ENCODE results near the gene KIF9. TPM values are rescaled to one million over a fixed set of nuclear protein-coding genes. Genes with fewer than 3 reads are reported as not detected.
"Not testable (repeated sequence)": the region's sequence is repeated elsewhere in the genome, so short reads cannot be mapped to it uniquely, and the experiment has no call there.

The KIF9 gene, protein sequence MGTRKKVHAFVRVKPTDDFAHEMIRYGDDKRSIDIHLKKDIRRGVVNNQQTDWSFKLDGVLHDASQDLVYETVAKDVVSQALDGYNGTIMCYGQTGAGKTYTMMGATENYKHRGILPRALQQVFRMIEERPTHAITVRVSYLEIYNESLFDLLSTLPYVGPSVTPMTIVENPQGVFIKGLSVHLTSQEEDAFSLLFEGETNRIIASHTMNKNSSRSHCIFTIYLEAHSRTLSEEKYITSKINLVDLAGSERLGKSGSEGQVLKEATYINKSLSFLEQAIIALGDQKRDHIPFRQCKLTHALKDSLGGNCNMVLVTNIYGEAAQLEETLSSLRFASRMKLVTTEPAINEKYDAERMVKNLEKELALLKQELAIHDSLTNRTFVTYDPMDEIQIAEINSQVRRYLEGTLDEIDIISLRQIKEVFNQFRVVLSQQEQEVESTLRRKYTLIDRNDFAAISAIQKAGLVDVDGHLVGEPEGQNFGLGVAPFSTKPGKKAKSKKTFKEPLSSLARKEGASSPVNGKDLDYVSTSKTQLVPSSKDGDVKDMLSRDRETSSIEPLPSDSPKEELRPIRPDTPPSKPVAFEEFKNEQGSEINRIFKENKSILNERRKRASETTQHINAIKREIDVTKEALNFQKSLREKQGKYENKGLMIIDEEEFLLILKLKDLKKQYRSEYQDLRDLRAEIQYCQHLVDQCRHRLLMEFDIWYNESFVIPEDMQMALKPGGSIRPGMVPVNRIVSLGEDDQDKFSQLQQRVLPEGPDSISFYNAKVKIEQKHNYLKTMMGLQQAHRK
- total RNA-seq: 1 to 10 TPM; 3.6 to 3.9 TPM

DNA sequence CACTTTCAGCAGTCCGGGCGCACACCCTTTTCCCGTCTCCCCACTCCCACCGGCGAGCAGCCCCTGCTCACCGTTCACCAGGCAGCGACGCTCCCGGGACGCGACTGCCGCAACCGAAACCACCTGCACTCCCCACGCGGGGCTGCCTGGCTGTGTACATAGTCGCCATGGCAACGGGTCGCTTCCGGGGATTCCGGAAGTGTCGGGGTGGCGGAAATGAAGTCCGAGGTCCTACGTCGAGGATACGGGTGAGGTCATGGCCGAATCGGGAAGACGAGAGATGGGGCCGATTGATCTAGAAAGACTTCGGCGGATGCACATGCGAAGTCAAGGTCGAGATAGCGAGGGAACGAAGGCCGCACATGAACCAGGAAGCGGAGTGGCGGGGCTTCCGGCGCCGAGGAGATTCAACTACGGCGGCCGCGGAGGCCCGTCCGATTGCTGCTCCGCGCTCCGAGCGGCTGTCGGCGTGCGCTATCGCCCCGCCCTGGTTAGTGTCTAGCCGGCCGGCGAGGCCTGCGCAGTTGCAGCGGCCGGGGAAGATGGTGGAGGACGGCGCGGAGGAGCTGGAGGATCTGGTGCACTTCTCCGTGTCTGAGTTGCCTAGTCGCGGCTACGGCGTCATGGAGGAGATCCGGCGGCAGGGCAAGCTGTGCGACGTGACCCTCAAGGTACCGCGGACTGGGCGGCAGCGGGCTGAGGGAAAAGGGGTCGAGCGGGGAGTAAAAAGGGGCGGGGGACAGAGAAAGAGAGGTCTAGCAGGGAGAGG lies at the start of gene KIF9, which contains the start of gene KLHL18:
Gene KIF9, minus strand, starts transcription at position 376 of the 769 bp plus-strand sequence. CDS start 5,425 bp downstream, outside the sequence.
Gene KLHL18, plus strand, starts transcription at position 521 of the 769 bp plus-strand sequence. Its CDS starts 22 bp downstream, at position 543.
- Mint-ChIP-seq H3K4me3 (peak within 1 kb of the TSS; percentile 99), H3K27me3 (no peaks in the 10 kb centered on the region), H3K4me1 (peaks cover 46% of the 10 kb centered on the region), H3K36me3 (ENCODE audit: low read depth) (peaks cover 8% of the 10 kb centered on the region), H3K9me3 (no peaks in the 10 kb centered on the region), H3K27ac (peak within 1 kb of the TSS; percentile 100)
- peak; percentile 98 for DNase-seq
- CTCF ChIA-PET: interaction anchor here (0.8 to 2.0 kb wide), 3 partner anchors 9 to 13 kb away, joined by 4 to 8 read pairs (median 4); no protein-coding TSS in a partner anchor
- POLR2A ChIA-PET: interaction anchor here (0.6 to 1.1 kb wide), 3 partner anchors 10 to 121 kb away, joined by 3 read pairs; no protein-coding TSS in a partner anchor

DNA sequence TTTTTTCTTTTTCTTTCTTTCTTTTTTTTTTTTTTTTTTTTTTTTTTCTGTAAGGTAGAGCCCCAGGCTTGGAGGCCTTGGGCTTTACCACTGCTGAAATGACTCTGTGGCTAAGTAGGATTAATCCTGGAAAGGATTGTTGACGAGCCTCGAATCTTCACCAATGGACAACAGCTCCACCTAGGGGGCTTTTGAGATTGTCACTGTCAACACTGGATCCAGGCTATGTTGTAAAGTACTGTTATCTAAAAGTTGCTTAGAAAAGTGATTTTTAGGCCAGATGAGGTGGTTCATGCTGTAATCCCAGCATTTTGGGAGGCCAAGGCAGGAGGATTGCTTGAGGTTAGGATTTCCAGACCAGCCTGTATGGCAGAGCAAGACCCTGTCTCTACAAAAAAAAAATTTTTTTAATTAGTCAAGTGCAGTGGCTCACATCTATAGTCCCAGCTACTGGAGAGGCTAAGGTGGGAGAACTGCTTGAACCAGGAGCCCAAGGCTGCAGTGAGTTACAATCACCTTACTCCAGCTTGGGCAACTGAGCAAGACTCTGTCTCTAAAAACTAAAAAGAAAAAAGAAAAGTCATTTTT lies 41.8 kb upstream of the KIF9 start:
- ChIA-PET CTCF (interaction anchor here (0.5 to 2.5 kb wide), 15 partner anchors 8 to 526 kb away, joined by 3 to 9 read pairs (median 4); partner anchors contain the start of gene SETD2), POLR2A (no interaction called here)
- Mint-ChIP-seq H3K27ac (peak overlapping the region; percentile 41), H3K4me1 (peaks cover 6% of the 10 kb centered on the region), H3K36me3 (ENCODE audit: low read depth) (peaks cover 17% of the 10 kb centered on the region), H3K4me3 (no peak overlapping the region), H3K9me3 (no peaks in the 10 kb centered on the region), H3K27me3 (no peaks in the 10 kb centered on the region)
- peak; percentile 67 for DNase-seq

DNA sequence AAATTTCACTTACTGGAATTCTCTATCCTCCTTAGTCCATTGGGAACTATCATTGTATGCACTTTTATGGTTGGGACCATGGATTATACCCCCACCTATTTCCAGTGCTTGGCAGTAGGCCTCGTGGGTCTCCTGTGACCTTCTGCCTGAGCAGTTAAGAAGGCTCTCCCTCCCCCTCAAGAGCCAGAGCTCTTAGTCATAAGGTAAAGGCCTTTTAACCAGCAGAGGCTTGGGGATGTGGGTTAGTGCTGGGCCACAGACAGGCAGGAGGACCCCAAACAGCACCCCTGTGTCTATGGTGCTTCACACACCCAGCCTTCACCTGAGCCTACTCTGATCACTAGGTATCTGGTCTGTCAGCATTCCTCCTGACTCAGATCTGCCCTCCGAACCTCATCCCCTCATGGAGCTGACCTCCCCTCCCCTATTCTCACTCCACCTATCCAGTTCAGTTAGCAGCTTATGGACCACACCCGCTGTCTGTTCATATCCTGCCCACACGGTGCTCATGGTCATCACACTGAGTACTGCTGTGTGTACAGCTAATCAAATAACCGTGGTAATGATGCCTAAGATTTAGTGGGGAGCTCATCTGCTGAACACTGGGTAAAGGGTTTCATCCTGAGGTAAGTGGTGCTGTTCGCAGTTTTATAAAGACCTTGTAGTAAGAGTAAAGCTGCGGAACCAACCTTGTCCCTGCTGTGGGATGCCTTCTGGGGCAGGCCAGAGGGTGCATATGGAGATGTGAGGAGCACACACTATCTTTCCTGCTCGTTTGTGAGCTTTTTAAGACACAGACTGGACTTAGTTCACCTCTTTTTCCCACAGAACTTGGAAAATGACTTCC lies 41.1 kb upstream of the KIF9 start:
- Mint-ChIP-seq H3K4me3 (no peak overlapping the region), H3K9me3 (no peaks in the 10 kb centered on the region), H3K27me3 (no peaks in the 10 kb centered on the region), H3K4me1 (peaks cover 6% of the 10 kb centered on the region), H3K27ac (no peak overlapping the region), H3K36me3 (ENCODE audit: low read depth) (peaks cover 17% of the 10 kb centered on the region)
- POLR2A ChIA-PET: no interaction called here
- no peak for DNase-seq
- CTCF ChIA-PET: interaction anchor here (0.5 to 2.5 kb wide), 14 partner anchors 9 to 456 kb away, joined by 3 to 9 read pairs (median 4); partner anchors contain the start of gene SETD2

DNA sequence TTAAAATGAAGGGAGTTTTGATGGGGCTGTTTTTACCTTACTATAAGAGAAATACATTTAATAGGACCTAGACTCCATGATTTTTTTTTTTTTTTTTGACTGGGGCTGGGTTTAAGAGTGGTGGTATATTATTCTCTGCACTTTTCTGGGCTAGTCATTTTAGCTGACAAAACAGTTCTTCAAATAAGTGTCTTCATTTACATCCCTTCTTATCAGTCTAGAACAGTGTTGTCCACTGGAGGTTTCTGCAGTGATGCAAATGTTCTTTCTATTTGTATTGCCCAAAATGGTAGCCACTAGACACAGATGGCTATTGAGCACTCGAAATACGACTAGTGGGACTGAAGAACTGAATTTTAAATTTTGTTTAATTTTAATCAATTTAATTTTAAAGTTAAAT lies 37.4 kb upstream of the KIF9 start:
- Mint-ChIP-seq H3K4me3 (no peak overlapping the region), H3K27me3 (no peaks in the 10 kb centered on the region), H3K4me1 (peaks cover 6% of the 10 kb centered on the region), H3K36me3 (ENCODE audit: low read depth) (peaks cover 14% of the 10 kb centered on the region), H3K9me3 (no peaks in the 10 kb centered on the region), H3K27ac (no peak overlapping the region)
- ChIA-PET POLR2A (no interaction called here), CTCF (interaction anchor here (0.5 to 1.0 kb wide), 3 partner anchors 10 to 28 kb away, joined by 3 read pairs; no protein-coding TSS in a partner anchor)
- DNase-seq: no peak

DNA sequence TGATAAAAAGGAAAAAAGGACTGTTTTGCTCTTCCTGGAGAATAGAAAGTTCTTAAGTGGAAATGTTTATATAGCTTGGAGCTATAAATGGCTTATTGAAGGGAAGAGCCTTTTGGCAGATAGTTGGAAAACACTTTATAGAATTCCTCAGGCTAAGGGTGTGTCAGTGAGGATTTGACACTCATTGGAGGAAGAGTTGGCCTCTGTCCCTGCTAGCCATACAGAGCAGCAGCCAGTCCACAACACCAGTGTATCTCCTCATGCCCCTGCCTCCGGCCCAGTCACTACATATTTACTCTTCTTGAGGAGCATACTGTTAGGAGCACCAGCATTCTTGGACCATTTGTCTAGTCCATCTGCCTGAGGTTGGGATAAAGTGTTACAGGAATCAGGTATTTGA lies 36.3 kb upstream of the KIF9 start:
- ChIA-PET CTCF (no interaction called here), POLR2A (no interaction called here)
- H3K27me3 Mint-ChIP-seq: no peaks in the 10 kb centered on the region

DNA sequence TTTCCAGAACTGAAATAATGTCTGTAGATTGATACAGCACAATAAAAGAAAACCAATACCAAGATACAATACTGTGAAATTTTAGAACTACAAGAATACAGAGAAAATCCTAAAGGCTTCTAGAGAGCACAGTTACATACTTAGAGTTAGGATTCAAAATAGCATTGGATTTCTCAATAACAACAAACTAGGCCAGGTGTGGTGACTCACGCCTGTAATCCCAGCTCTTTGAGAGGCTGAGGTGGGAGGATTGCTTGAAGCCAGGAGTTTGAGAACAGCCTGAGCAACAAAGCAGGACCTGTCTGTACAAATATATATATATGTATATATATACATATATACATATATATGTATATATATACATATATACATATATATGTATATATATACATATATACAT lies 33.6 kb upstream of the KIF9 start:
- POLR2A ChIA-PET; H3K36me3 Mint-ChIP-seq (ENCODE audit: low read depth); CTCF ChIA-PET; H3K9me3 Mint-ChIP-seq; H3K4me3 Mint-ChIP-seq; DNase-seq; H3K4me1 Mint-ChIP-seq; H3K27ac Mint-ChIP-seq; H3K27me3 Mint-ChIP-seq: not testable (repeated sequence)

More for the DNA sequence above, 36.3 kb upstream of the KIF9 start:
- Mint-ChIP-seq H3K9me3 (no peaks in the 10 kb centered on the region), H3K36me3 (ENCODE audit: low read depth) (peaks cover 13% of the 10 kb centered on the region), H3K4me1 (peaks cover 5% of the 10 kb centered on the region), H3K4me3 (no peak overlapping the region), H3K27ac (no peak overlapping the region)
- no peak for DNase-seq

DNA sequence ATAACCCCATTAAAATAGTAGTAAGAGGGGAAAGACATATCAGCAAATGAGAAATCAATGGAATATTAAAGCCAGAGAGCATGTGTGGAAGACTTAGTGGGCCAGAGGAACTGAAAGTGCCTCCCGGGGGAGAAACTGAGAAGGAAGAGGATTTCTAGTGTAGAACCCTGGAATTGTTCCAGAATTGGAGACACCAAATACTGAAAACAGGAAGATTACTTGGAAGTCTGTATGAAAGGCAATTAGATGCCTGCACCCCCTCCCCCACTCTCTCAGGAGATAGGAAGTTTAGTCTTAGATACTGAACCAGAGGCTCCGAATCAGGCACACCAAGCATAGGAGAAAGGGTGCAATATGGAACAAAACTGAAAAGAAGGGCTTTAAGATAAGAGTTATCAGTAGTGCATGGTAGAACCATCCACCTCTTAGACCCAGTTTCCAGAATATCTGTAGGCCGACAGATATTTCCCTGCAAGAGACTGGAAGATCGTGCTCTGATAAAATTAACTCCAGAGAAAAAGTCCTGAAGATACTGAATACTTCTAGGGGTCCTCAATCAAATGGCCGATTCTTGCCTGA lies 32.6 kb upstream of the KIF9 start:
- Mint-ChIP-seq H3K36me3 (ENCODE audit: low read depth) (peaks cover 7% of the 10 kb centered on the region), H3K27me3 (no peaks in the 10 kb centered on the region), H3K9me3 (no peaks in the 10 kb centered on the region), H3K4me3 (no peak overlapping the region), H3K27ac (no peak overlapping the region), H3K4me1 (peaks cover 3% of the 10 kb centered on the region)
- CTCF ChIA-PET: interaction anchor here (1.4 to 2.1 kb wide), 2 partner anchors 9 to 14 kb away, joined by 3 to 9 read pairs; no protein-coding TSS in a partner anchor
- DNase-seq: no peak
- POLR2A ChIA-PET: no interaction called here

DNA sequence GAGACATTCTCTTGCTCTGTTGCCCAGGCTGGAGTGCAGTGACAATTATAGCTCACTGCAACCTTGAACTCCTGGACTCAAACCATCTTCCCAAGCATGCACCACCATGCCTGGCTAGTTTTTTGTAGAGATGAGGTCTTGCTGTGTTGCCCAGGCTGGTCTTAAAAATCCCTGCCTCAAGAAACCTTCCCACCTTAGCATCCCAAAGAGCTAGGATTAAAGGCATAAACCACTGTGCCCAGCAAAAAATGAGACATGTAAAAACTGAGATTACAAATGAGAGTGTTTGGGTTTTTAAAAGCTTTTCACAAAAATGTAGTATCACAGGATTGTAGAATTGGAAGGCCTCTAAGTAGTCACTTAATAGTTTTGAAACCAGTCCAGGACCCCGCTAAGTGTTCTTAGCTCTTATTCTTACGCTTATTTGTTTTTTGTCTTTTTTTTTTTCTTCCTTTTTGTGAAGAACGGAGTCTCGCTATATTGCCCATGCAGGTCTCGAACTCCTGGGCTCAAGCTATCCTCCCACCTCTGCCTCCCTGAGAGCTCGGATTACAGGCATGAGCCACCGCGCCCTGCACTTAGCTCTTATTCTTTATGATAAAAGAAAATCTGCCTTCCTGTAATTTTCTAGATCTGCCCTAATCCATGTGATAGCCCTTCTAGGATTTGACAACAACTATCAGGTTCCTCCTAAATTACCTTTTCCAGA lies 31.6 kb upstream of the KIF9 start:
- Mint-ChIP-seq H3K9me3 (no peaks in the 10 kb centered on the region), H3K27me3 (no peaks in the 10 kb centered on the region), H3K4me1 (peaks cover 3% of the 10 kb centered on the region), H3K36me3 (ENCODE audit: low read depth) (peaks cover 10% of the 10 kb centered on the region), H3K4me3 (no peak overlapping the region), H3K27ac (no peak overlapping the region)
- POLR2A ChIA-PET: no interaction called here
- DNase-seq: no peak
- CTCF ChIA-PET: interaction anchor here (0.6 to 2.1 kb wide), 4 partner anchors 10 to 39 kb away, joined by 3 to 9 read pairs (median 3); no protein-coding TSS in a partner anchor

DNA sequence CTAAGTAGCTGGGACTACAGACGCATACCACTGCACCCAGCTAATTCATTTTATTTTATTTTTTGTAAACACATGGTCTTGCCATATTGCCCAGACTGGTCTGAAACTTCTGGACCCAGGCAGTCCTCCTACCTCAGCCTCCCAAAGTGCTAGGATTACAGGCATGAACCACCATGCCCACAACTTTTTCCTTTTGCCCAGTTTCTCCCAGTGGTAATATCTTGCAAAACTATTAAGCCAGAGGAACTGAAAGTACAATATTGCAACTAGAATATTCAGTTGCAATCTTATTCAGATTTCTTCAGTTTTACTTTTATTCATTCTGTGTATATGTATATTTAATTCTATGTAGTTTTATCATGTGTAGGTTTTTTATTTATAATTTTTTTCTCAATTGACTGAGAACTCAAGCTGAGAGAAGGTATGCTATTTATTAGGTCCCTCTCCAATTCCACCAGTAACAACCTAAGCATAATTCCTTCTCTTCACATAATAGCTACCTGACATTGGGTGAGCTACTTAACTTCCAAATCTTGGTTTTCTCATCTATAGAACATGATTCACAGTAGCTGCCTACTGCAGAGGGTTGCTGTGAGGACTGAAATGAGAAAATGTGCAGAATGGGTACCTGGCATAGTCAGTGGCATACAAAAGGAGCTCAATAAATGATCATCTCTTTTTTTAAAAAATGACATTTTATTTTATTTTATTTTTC lies 30.9 kb upstream of the KIF9 start:
- POLR2A ChIA-PET: no interaction called here
- CTCF ChIA-PET: interaction anchor here (0.6 to 2.1 kb wide), 5 partner anchors 9 to 56 kb away, joined by 3 to 9 read pairs (median 3); no protein-coding TSS in a partner anchor
- H3K4me3 Mint-ChIP-seq: no peak overlapping the region
- H3K9me3 Mint-ChIP-seq: no peaks in the 10 kb centered on the region
- no peak for DNase-seq
- H3K27ac Mint-ChIP-seq: no peak overlapping the region
- peaks cover 3% of the 10 kb centered on the region for H3K4me1 Mint-ChIP-seq
- peaks cover 13% of the 10 kb centered on the region for H3K36me3 Mint-ChIP-seq (ENCODE audit: low read depth)
- no peaks in the 10 kb centered on the region for H3K27me3 Mint-ChIP-seq

DNA sequence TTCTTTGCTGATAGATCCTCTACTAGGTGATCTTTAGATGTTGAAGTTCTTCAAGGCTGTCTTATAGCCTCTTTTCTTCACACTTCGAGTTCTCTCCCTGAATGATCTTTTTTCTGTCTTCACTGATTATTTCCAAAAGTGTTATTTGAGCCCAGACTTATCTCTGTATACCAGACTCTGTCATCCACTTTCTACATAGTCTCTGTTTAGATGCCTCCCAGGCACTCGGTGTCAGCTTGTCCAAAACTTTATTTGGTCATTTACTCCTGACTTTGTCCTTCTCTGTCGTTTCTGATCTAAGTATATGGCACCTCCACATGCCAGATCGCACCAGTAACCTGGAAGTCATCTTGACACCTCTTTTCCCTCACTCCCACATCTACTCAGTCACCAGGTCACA lies 27.8 kb upstream of the KIF9 start:
- peaks cover 5% of the 10 kb centered on the region for H3K4me1 Mint-ChIP-seq
- DNase-seq: no peak
- peaks cover 27% of the 10 kb centered on the region for H3K36me3 Mint-ChIP-seq (ENCODE audit: low read depth)
- no peaks in the 10 kb centered on the region for H3K27me3 Mint-ChIP-seq
- H3K4me3 Mint-ChIP-seq: no peak overlapping the region
- CTCF ChIA-PET: interaction anchor here (0.7 to 1.6 kb wide), 4 partner anchors 14 to 218 kb away, joined by 3 to 6 read pairs (median 4); partner anchors contain the start of gene SETD2
- H3K27ac Mint-ChIP-seq: no peak overlapping the region
- POLR2A ChIA-PET: no interaction called here
- no peaks in the 10 kb centered on the region for H3K9me3 Mint-ChIP-seq

Data from activated CD4-positive, alpha-beta T cell treated with anti-CD3 and anti-CD28 coated beads, Interleukin-2, amount 10 ng/mL, durations not matched to agents 7 days and 5 days (primary cell).